ENCODE measurements around the gene OAF. TPM values are rescaled to one million over a fixed set of nuclear protein-coding genes. Genes with fewer than 3 reads are reported as not detected.

Gene OAF
- total and polyA plus RNA-seq, 9 of the 15 experiments (the other 6 are each of a cell fraction or from before 2014, with no cell fraction given) = 1.1 to 21.6 (median 7.5) TPM

- 0 out of 2 replicates have a peak, but pooled peaks have one; percentile 10 for TF ChIP-seq ARID4B (CRISPR knock-in tag; IDR thresholded peaks at IDR 0.05)
- 0 out of 2 replicates have a peak, but pooled peaks have one; percentile 23 for TF ChIP-seq ZBTB1 (CRISPR knock-in tag; IDR thresholded peaks at IDR 0.05; ENCODE audit: borderline replicate concordance, low read depth)
- peak; percentile 35; the same call in 1 of the 2 replicates for TF ChIP-seq CREM (IDR thresholded peaks at IDR 0.05; ENCODE audit: low read depth)
- TF ChIP-seq GTF2E2 (tag; IDR thresholded peaks at IDR 0.05) = peak; percentile 56; the same call in 1 of the 2 replicates
- TF ChIP-seq CSDE1 (IDR thresholded peaks at IDR 0.05) = no peak
- peak; percentile 38 for TF ChIP-seq CHD1 (IDR thresholded peaks at IDR 0.05; ENCODE audit: low read length)
- peak; percentile 54; the same call in 1 of the 2 replicates for TF ChIP-seq PHF8 (IDR thresholded peaks at IDR 0.05; ENCODE audit: borderline replicate concordance, low read length)
- TF ChIP-seq MGA (IDR thresholded peaks at IDR 0.05) = peak; percentile 78
Measured at GRCh38 chr11:120210626-120211521, at the start of gene OAF (continued).

All from K562 (cell line).